Middle frontal gyrus (tissue), 1 donor: ENCODE measurements around the gene NBEAL2.

Source experiments
- DNase-seq: peaks from one replicate; pipeline ENCODE4 v3.0.0-alpha.2; 2015; ENCODE audit warnings: low spot score; ENCODE audit errors: extremely low spot score

The NBEAL2 gene

GRCh38 chr3:46998852-46999515 lies 19.5 kb downstream of the NBEAL2 start:
- no peak for DNase-seq

- DNase-seq, result no peak
Measured at GRCh38 chr3:46999516-47000197, 20.2 kb downstream of the NBEAL2 start.

GRCh38 chr3:47000198-47000815 lies 20.8 kb downstream of the NBEAL2 start:
- no peak for DNase-seq

GRCh38 chr3:47000922-47001730 lies 21.7 kb downstream of the NBEAL2 start:
- no peak for DNase-seq

GRCh38 chr3:47001731-47002170 lies 22.3 kb downstream of the NBEAL2 start:
- DNase-seq, result no peak

GRCh38 chr3:47002171-47003055 lies 22.9 kb downstream of the NBEAL2 start:
- no peak for DNase-seq

- DNase-seq, result no peak
Measured at GRCh38 chr3:47003056-47003410, 23.6 kb downstream of the NBEAL2 start.

- DNase-seq, result no peak
Measured at GRCh38 chr3:47003461-47004368, 24.2 kb downstream of the NBEAL2 start.

- no peak for DNase-seq
Measured at GRCh38 chr3:47004369-47005211, 25.1 kb downstream of the NBEAL2 start.

- DNase-seq, result no peak
Measured at GRCh38 chr3:47005212-47006144, 26.0 kb downstream of the NBEAL2 start.

GRCh38 chr3:47006145-47006651 lies 26.7 kb downstream of the NBEAL2 start:
- no peak for DNase-seq

- DNase-seq, result no peak
Measured at GRCh38 chr3:47007001-47007400, 27.5 kb downstream of the NBEAL2 start.

GRCh38 chr3:47007482-47008233 lies 28.2 kb downstream of the NBEAL2 start:
- DNase-seq, result no peak

GRCh38 chr3:47008234-47008796 lies 28.8 kb downstream of the NBEAL2 start:
- DNase-seq, result no peak

GRCh38 chr3:47008851-47009224 lies 29.4 kb downstream of the NBEAL2 start:
- no peak for DNase-seq
